GM18526 (cell line): Measurements from ENCODE around the gene TXK.

ENCODE experiments used
- POLR2A ChIP-seq: IDR thresholded peaks from 3 replicates; pipeline ENCODE4 v1.6.1; 2011; ENCODE audit not compliant: insufficient read length; ENCODE audit errors: extremely low read depth

The TXK gene

DNA sequence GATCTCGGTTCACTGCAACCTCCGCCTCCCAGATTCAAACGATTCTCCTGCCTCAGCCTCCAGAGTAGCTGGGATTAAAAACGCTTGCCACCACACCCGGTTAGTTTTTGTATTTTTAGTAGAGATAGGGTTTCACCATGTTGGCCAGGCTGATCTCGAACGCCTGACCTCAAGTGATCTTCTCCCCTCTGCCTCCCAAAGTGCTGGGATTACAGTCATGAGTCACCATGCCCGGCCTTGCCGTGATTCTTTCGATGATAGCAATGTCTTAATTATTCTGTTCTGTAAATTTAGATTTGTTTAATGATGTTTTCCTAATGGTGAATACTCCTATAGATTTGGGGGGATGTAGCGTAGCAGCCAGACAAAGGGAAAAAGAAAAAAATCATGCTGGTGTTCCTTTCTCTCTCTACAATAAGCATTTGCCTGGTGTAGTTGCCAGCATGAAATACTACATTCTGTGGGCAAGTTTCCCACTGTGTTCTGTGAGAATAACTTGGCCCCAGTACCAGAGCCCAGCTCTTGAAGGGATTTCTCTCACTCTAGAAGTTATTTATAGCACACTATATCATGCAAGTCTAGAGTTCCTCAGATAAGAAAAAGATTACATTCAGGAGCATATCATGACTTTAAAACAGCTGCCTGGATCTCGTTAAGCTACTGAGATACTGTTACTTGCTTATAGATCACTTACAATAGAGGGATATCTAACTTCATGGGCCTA is 102.1 kb downstream of the TXK start:
- no peak for TF ChIP-seq POLR2A

DNA sequence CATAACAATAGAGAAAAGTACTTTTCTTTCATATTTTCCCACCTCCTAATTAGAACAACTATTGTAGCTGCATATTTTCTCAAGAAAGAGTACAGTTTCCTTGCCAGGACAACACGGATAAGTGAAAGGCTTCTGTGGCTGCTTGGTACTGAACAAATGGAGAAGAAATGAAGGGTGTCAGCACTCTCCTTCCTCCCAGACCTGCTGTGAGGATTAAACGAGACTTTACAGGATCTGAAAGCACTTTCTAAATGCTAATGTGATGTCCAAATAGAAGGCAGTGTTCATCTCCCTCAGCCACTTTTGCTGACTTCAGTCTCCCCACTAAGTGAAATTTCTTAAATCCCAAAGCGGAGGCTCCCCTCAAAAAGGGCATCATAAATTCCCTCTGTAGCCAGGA is 103.6 kb downstream of the TXK start:
- no peak for TF ChIP-seq POLR2A

DNA sequence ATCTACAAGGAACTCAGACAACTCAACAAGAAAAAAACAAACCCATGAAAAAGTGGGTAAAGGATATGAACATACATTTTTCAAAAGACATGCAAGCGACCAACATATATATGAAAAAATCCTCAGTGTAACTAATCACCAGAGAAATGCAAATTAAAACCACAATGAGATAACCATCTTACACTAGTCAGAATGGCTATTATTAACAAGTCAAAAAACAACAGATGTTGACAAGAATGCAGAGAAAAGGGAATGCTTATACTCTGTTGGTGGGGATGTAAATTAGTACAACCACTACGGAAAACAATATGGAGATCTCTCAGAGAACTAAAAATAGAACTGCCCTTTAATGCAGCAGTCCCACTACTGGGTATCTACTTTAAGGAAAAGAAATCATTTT is 105.4 kb downstream of the TXK start:
- no peak for TF ChIP-seq POLR2A

DNA sequence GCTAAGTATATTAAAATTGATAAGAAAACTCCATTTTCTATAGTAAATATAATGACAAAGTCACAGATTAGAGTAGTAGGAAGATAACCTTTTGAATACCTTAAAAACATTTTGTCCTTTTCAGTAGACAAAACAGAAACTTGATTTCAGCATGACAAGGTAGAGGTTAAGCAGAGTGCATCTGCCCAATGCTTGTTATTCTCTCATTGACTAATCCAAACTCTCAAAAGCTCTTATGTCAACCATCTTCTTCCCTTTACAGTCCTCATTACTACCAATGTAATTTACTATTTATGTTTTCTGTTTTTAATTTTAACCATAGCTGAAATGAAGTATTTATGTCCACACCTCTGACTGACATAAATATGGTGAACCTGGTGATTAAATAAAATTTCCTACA is 106.4 kb downstream of the TXK start:
- TF ChIP-seq POLR2A = no peak

DNA sequence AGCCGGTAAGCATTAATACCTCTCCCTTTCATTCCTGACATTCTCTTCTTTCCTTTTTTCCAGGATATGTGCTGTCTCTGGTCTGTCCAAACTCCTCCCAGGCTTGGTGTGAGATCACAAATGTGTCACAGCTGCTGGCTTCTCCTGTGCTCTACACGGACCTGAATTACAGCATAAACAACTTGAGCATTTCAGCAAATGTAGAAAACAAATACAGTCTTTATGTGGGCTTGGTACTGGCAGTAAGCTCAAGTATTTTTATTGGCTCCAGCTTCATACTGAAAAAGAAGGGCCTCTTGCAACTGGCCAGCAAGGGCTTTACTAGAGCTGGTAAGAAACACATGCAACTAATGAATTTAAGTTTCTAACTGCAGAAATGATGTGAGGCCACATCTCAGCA is 109.0 kb downstream of the TXK start:
- TF ChIP-seq POLR2A = no peak

DNA sequence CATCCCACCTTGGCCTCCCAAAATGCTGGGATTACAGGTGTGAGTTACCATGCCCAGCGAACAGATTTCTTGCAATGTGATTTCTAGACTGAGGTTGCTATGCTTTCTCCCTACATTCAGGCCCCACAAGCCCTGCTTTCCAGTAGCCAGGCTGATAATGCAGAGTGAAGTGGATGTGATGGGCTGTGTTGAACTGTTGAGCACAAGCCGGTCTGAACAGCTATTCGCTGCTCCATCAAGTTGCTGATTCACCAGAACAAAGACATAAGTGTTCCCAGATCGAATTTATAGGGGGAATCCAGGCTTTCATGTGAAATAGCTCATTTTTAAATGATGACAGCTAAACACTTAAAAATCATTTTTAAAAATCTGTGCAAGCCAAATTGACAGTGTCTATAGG is 109.5 kb downstream of the TXK start:
- no peak for TF ChIP-seq POLR2A

DNA sequence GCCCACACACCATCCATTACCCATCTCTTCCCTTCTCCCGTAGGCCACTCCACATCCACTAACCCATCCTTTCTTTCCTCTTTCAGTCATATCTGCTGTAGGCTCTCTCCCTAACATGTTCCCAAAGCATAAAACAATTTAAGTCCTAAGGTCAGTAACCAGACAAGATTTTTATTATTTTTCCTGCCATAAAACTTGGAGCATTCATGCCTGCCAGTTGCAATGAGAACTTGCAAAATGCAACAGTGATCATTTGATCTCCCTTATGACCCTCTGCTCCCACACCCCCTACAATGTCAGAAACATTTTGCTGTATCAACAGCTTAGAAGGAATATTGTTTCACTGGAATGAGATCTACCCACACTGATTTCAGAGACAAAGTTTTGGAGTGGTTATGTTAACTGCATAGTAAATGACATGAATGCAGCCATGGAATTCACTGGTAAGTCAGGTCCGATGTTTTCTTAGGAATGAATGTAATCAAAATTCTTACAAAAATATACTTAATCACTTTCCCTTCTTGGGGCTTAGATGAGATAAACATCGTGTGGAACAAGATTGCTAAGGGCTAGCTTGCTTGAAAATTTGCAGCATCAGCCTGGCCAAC is 111.8 kb downstream of the TXK start:
- no peak for TF ChIP-seq POLR2A

DNA sequence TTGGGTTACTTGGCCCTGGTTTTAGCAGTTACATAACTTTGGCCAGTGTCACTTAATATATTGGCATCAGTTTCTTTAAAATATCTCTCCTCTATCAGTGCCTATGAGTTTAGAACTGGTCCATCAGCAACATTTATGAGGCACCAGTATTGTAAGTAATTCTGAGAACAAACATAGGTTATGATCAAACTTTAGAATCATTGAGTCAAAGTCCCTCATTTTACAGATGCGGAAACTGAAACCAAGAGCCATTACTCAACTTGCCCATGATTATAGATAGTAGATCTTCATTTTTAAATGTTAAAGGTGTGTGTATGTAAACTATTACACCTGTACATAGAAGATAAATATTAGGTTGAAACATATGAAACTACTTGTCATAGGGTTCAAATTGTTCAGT is 113.0 kb downstream of the TXK start:
- no peak for TF ChIP-seq POLR2A

DNA sequence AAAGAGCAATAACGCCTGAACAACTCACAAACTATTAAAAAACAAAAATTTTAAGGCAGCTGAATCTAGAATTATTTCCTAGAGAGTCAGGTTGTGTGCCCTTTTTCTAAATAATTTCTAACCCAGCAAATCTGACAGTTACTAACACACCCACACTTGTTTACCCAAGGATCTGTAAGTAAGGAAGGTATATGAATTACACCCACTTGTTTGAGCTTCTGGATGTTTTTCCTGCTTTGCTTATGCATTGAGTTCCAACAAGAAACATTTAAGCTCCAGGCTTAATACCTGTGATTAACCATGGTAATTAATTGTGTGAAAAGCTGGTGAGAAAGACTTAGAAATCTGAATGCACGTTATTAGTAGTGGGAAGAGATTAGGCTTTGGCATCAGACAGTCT is 115.9 kb downstream of the TXK start:
- TF ChIP-seq POLR2A = no peak

DNA sequence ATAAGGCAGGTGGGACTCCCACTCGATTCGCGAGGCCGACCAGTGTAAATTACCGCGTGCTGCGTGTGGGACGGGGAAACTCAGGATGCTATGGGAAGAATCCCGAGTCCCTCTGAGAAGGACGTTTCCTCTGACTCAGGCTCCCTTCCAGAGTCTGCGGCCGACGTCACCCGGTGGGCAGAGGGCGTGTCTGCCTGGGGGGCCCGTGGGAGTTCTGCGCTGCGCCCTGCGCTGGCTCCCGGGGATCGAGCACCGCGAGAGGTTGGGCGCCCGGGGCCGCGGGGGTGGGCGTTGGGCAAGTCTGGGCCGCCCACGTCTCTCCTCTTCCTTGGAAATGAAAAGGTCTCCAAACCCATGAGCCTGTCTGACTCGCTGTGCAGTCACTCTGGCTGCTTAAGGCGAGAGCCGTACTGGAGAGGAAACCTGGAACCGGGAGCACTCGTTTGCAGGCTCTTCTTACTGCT is 116.9 kb downstream of the TXK start:
- no peak for TF ChIP-seq POLR2A
